ENCODE results near the gene MTHFSD. TPM values are rescaled to one million over a fixed set of nuclear protein-coding genes. Genes with fewer than 3 reads are reported as not detected.
"Not testable (repeated sequence)": the region's sequence is repeated elsewhere in the genome, so short reads cannot be mapped to it uniquely, and the experiment has no call there.

The MTHFSD gene, protein sequence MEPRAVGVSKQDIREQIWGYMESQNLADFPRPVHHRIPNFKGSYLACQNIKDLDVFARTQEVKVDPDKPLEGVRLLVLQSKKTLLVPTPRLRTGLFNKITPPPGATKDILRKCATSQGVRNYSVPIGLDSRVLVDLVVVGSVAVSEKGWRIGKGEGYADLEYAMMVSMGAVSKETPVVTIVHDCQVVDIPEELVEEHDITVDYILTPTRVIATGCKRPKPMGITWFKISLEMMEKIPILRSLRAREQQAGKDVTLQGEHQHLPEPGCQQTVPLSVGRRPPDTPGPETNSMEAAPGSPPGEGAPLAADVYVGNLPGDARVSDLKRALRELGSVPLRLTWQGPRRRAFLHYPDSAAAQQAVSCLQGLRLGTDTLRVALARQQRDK
- 40.8 and 43.8 TPM in 2 replicates for total RNA-seq (2014; rRNA removed; shearing (Covaris generic); ENCODE audit: low replicate concordance)

DNA sequence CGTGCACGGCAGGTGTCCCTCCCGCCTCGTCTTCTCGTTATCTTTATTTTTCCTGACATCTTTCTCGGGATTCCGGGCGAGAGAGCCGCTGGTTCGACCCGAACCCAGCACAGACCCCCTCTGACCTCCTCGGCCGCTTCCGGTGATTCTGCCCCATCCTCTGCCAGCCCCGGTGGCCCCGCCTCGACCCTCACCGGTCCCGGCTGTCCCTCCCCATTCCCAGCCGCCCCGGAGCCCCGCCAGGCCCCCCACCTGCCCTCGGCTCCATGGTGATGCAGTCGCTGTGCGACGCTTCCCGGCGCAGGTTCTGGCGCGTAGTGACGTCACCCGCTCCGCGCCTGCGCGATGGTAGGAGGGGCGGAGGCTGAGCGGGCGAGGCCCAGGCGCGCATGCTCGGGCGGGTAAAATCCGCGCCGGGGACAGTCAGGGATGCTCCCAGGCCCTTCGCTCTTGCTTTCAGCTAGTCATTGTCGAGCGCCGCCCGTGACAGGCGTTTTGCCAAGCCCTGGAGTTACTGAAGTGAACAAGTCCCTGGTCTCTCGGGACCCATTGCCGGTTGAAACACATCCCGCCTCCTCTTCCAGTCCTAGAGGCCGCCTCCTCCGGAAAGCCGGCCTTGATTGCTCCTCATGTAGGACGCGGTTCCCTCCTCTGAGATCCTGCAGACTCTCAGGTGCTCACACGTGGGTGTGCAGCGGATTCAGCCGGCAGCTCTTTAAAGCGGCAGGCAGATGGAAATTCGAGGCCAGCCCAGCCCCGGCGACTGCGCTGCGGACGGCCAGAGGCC, at the start of gene MTHFSD:
TSS of gene MTHFSD (minus strand) at position 319 of the 787 bp plus-strand sequence. CDS start at position 268, 51 bp downstream.
- Histone ChIP-seq H3K4me3 (peak within 1 kb of the TSS; percentile 88), H3K36me3 (peaks cover 43% of the 10 kb centered on the region), H3K9me3 (no peaks in the 10 kb centered on the region), H3K27me3 (no peaks in the 10 kb centered on the region)
- peak; percentile 100 for DNase-seq

DNA sequence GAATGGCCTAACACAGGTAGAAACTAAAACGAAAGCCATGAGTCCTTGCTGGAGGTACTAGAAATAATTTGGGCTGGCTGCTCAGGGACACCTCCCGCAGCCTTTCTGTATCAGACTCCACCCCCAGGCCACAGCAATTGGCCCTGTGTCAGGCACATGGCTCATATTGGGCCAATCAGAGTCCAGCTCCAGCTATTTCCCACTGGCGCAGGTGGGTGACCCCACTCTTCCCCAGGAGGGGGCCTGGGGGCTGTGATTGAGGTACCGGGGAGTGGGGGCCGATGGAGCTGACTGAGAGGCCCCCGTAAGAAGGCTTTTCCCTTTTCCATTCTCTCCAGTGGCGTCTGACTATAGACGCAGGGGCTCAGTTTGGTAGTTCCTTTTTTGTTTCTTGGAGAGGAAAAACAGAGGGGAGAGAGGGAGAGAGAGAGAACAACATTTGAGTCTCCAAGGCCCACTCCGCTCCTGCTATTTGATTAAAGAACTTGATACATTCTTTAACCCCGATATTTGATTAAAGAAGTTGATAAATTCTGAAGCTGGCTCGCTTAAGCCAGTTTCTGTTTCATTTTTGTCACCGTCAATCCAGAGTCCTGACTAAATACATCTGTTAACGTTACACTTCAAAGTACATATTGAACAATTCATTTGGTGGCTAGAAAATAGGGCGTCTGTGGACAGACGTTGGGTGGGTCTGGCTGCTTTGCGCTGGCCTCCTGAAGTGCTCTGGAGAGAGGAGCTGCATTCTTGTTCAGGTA, 49.6 kb upstream of the MTHFSD start:
- DNase-seq: no peak
- H3K27me3 ChIP-seq: no peaks in the 10 kb centered on the region
- H3K4me3 ChIP-seq: no peak overlapping the region
- peaks cover 13% of the 10 kb centered on the region for H3K9me3 ChIP-seq
- H3K36me3 ChIP-seq: no peaks in the 10 kb centered on the region; the same call in 1 of the 2 replicates

GRCh38 chr16:86602521-86602920, 47.5 kb upstream of the MTHFSD start:
- DNase-seq: no peak
- H3K4me3 ChIP-seq: no peak overlapping the region
- H3K9me3 ChIP-seq: peaks cover 13% of the 10 kb centered on the region
- no peaks in the 10 kb centered on the region for H3K27me3 ChIP-seq
- no peaks in the 10 kb centered on the region; the same call in 1 of the 2 replicates for H3K36me3 ChIP-seq

DNA sequence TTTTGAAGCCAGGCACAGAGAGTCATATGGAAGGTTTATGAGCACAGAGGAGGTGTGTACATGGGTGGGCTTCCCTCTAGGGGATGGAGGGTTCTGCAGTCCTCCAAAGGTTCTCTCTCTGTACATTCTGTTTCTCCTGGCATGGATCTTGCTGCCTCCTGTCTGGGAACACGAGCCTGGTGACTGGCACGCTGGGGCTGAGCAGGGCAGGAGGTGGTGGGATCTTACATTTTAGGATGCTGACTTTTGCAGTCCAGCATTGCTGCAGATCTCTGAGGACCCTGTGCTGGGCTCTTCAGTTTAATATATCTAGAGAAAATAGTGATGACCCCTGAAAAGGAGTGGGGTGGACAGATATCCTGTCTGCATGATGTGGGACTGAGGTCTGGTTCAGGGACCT, 46.3 kb upstream of the MTHFSD start:
- H3K27me3 ChIP-seq: no peaks in the 10 kb centered on the region
- H3K9me3 ChIP-seq: peaks cover 13% of the 10 kb centered on the region
- H3K4me3 ChIP-seq: no peak overlapping the region
- no peaks in the 10 kb centered on the region; the same call in 1 of the 2 replicates for H3K36me3 ChIP-seq
- DNase-seq: no peak

GRCh38 chr16:86598607-86599565, 43.9 kb upstream of the MTHFSD start:
- no peak overlapping the region for H3K4me3 ChIP-seq
- no peaks in the 10 kb centered on the region for H3K36me3 ChIP-seq
- H3K27me3 ChIP-seq: no peaks in the 10 kb centered on the region
- no peaks in the 10 kb centered on the region for H3K9me3 ChIP-seq
- DNase-seq: no peak

DNA sequence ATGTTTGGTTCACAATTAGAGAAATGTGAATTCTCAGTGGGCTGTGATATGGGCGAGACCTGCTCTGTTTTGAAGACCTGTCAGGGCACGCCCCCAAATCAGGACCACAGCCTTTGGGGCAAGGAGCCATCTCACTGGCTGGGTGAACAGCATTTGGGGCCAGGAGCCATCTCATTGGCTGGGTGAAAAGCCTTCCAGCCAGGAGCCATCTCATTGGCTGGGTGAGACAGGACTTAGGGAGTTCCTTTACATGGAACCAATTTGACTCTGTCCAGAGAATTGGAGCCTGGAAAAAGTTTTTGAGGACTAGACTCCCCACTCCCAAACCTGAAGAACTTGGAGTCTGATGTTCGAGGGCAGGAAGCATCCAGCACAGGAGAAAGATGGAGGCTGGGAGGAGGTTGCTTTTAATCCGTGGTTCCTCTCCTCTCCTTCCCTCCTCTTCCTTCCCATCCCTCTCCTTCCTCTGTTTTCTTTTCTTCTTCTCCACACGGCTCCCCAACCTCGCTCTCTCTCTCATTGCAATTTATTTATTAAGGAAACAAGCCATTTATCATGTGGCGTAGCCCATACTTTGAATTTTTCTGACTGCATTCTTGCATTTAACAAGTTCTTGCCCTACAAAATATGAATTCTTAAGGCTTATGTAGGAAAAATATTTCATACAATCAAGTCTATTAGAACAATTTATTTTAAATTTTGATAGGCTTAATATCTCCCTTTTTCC, 43.0 kb upstream of the MTHFSD start:
- no peak overlapping the region for H3K4me3 ChIP-seq
- no peak for DNase-seq

DNA sequence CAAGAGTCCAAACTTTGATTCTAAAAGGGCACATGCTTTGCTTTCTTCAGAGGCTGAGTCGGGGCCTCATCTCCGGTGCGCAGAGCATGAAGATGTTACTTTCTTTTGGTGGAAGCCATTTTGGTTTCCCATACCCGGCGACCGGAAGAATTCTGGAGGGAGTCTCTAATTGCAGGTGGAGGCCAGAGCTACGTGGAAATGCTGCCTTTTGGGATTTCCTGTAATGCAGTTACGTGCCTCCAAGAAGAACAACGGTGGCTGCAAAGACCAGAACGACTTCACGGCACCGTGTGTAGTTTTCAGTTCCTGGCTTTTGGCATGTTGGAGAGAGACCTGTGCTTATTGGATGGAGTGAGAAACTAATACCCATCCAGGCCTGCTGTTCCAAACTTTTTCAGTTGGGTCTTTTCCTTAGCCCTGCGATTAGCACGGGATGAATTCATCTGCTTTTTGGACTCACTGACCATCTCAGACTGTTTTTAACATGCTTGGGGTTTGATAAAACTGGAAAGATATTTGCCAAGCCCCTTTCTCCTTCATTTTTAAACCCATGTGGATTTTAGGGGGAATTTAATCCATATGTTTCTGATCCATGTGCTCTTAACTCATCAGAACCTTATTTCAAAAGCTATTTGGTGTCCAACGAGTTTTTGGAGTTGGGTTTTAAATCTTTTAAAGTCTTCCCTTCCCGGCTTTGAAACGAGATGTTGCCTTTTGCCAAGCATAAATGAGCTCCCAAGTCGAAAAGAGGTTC, 42.3 kb upstream of the MTHFSD start:
- Histone ChIP-seq H3K9me3 (no peaks in the 10 kb centered on the region), H3K4me3 (no peak overlapping the region), H3K27me3 (no peaks in the 10 kb centered on the region), H3K36me3 (no peaks in the 10 kb centered on the region)
- no peak for DNase-seq

More for the DNA sequence above, 43.0 kb upstream of the MTHFSD start:
- Histone ChIP-seq H3K27me3 (no peaks in the 10 kb centered on the region), H3K9me3 (no peaks in the 10 kb centered on the region), H3K36me3 (no peaks in the 10 kb centered on the region)

DNA sequence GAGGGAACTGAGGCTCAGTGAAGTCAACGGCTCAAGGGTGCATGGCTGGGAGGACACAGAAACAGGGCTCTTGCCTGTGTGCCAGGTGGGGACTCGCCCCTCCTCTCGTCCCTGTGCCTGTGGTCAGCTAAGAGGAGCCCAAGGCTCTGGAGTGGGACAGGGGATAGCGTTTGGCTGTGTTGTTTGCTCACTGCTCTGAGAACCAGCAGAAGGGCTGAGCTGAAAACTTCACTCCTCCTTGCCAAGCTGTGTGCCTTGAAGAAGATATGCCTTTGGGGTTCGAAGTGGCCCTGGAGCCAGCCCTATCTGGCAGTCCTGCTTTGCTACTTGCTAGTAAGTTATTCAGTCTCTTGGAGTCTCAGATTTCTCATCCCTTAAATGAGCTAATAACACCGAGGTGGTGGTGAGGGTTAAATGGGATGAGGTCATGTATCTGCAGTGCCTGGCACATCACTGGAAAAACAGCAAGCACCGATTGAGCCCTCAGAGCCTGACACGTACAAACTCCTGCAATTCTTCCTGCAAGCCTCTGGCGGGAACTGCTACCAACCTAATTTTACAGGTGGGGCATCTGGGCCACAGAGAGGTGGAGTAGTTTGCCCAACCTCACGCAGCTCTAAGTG, 41.1 kb upstream of the MTHFSD start:
- no peak overlapping the region for H3K4me3 ChIP-seq
- no peaks in the 10 kb centered on the region for H3K9me3 ChIP-seq
- no peak for DNase-seq
- no peaks in the 10 kb centered on the region for H3K27me3 ChIP-seq
- H3K36me3 ChIP-seq: no peaks in the 10 kb centered on the region

DNA sequence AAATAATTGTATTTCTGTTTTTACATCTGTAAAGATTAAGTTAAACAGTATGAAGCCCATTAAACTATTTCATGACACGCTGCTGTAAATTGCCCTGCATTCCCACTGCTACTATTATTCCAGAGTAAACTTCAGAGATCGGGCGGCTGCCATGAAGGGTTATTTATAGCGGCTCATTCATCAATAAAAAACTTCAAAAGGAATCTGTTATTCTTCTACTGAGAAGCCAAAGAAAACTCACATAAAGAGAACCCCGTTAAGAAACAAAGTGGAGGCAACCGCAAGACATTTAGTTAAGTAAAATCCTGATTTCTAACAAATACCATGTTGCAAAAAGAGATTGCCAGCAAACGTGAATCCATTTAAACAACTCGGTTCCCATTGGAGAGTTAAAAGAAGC, 39.7 kb upstream of the MTHFSD start:
- no peak for DNase-seq
- no peaks in the 10 kb centered on the region for H3K9me3 ChIP-seq

GRCh38 chr16:86593913-86594620, 39.0 kb upstream of the MTHFSD start:
- H3K9me3 ChIP-seq: no peaks in the 10 kb centered on the region
- no peak for DNase-seq
- H3K36me3 ChIP-seq: no peaks in the 10 kb centered on the region
- H3K4me3 ChIP-seq: no peak overlapping the region
- no peaks in the 10 kb centered on the region for H3K27me3 ChIP-seq

More for the DNA sequence above, 39.7 kb upstream of the MTHFSD start:
- no peaks in the 10 kb centered on the region for H3K27me3 ChIP-seq
- no peak overlapping the region for H3K4me3 ChIP-seq
- H3K36me3 ChIP-seq: no peaks in the 10 kb centered on the region

GRCh38 chr16:86591270-86591669, 36.2 kb upstream of the MTHFSD start:
- Histone ChIP-seq H3K36me3 (no peaks in the 10 kb centered on the region), H3K27me3 (no peaks in the 10 kb centered on the region)
- no peak for DNase-seq

GRCh38 chr16:86590501-86591144, 35.6 kb upstream of the MTHFSD start:
- DNase-seq: peak; percentile 99
- Histone ChIP-seq H3K4me3 (no peak overlapping the region), H3K9me3 (no peaks in the 10 kb centered on the region), H3K27me3 (no peaks in the 10 kb centered on the region), H3K36me3 (no peaks in the 10 kb centered on the region)

More at GRCh38 chr16:86591270-86591669, 36.2 kb upstream of the MTHFSD start:
- Histone ChIP-seq H3K9me3 (no peaks in the 10 kb centered on the region), H3K4me3 (no peak overlapping the region)

DNA sequence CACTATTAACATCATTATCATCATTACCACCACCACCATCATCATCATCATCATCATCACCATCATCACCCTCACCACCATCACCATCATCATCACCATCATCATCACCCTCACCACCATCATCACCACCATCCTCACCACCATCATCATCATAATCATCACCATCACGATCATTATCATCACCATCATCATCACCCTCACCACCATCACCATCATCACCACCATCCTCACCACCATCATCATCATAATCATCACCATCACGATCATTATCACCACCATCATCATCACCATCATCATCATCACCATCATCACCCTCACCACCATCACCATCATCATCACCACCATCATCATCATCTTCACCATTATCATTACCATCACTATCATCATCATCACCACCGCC, 32.9 kb upstream of the MTHFSD start:
- H3K36me3 ChIP-seq, DNase-seq, H3K27me3 ChIP-seq, H3K4me3 ChIP-seq, H3K9me3 ChIP-seq: not testable (repeated sequence)
